ENCODE results near the gene RPP38. TPM values are rescaled to one million over a fixed set of nuclear protein-coding genes. Genes with fewer than 3 reads are reported as not detected.

RPP38 gene
- polyA plus RNA-seq, 1 of the 3 experiments (the other 2 are of a cell fraction), result 18.5 TPM

DNA sequence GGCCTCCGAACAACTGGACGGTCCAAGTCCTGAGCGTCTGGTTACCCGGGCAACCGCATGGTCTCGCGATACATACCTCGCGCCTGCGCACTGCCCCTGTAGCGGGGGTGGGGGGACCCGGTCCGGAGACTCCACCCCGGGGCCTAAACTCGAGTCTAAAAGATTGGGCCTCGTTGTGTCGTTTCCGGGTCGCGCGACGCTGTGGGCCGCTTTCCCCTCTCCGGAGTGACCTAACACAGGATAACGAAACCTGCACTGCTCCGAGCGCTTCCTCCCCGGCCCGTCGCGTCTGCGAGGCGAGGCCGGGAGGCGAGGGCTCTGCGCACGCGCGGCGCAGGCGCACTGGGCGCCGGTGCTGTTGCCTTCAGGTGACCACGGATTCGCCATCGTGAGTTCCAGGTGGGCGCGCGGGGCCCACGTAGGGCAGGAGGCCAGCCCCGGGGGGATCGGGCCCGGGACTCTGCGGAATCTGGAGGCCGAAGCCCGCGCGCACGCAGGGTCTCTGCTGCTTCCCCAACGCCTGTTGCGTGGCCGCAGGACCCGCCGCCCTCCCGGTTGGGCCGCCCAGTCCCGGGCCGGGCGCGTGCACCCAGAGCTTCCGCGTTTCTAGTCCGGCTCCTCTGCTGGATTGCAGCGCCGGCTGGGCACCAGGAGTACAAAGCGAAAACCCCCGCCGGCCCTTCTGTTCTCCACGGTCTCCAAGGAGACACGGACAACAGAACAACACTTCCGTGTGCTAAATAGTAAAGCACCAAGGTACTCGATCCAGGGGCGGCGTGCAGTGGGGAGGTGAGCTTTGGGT, at the start of gene RPP38 (continued):
- TF ChIP-seq, protein P1, sequence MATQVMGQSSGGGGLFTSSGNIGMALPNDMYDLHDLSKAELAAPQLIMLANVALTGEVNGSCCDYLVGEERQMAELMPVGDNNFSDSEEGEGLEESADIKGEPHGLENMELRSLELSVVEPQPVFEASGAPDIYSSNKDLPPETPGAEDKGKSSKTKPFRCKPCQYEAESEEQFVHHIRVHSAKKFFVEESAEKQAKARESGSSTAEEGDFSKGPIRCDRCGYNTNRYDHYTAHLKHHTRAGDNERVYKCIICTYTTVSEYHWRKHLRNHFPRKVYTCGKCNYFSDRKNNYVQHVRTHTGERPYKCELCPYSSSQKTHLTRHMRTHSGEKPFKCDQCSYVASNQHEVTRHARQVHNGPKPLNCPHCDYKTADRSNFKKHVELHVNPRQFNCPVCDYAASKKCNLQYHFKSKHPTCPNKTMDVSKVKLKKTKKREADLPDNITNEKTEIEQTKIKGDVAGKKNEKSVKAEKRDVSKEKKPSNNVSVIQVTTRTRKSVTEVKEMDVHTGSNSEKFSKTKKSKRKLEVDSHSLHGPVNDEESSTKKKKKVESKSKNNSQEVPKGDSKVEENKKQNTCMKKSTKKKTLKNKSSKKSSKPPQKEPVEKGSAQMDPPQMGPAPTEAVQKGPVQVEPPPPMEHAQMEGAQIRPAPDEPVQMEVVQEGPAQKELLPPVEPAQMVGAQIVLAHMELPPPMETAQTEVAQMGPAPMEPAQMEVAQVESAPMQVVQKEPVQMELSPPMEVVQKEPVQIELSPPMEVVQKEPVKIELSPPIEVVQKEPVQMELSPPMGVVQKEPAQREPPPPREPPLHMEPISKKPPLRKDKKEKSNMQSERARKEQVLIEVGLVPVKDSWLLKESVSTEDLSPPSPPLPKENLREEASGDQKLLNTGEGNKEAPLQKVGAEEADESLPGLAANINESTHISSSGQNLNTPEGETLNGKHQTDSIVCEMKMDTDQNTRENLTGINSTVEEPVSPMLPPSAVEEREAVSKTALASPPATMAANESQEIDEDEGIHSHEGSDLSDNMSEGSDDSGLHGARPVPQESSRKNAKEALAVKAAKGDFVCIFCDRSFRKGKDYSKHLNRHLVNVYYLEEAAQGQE (IDR thresholded peaks at IDR 0.05; ENCODE audit: low read depth, low read length), result 0 out of 2 replicates have a peak, but pooled peaks have one; percentile 3
- peak; percentile 86 for TF ChIP-seq NRF1 (IDR thresholded peaks at IDR 0.05; ENCODE audit: low read depth, low read length)

DNA sequence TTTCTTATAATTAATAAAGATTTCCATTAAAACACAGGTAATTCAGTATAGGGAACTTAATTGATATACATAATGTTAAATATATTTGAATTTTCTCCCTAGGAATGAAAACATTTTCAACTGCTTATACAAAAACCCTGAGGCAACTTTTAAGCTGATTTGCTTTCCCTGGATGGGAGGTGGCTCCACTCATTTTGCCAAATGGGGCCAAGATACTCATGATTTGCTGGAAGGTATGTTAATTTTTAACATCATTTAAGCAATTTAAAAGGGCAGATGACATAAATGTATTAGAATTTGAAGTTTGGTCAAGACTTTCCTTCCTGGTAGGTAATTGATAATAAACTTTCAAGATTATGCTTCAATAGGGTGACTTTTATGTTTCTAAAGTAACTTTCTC, 47.6 kb upstream of the RPP38 start:
- H3K79me2 ChIP-seq (ENCODE audit: insufficient read depth), result no peaks in the 10 kb centered on the region
- no peak overlapping the region for H3K27ac ChIP-seq (ENCODE audit: low read depth in 2 of 2, low read length in 1 of 2)
- POLR2A ChIA-PET, result interaction anchor here (1.1 kb wide), 1 partner anchor 9 kb away, joined by 4 read pairs; no protein-coding TSS in a partner anchor
- H3K36me3 ChIP-seq (replicated peaks in 1 of 2; ENCODE audit: control insufficient read depth in 1 of 2, insufficient read depth in 2 of 2, low read length in 1 of 2), result no peaks in the 10 kb centered on the region
- no peaks in the 10 kb centered on the region for H3F3A ChIP-seq (replicated peaks; ENCODE audit: insufficient read depth)
- CTCF ChIA-PET, result no interaction called here
- no peaks in the 10 kb centered on the region for H3K4me1 ChIP-seq (ENCODE audit: control insufficient read depth in 1 of 2, insufficient read depth in 2 of 2, low read depth in 1 of 2, low read length in 1 of 2)
- H2AFZ ChIP-seq (ENCODE audit: low read depth), result no peak overlapping the region
- H3K9ac ChIP-seq, result no peak overlapping the region
- H3K4me2 ChIP-seq, result no peak overlapping the region
- no peak overlapping the region for H3K4me3 ChIP-seq (ENCODE audit: low read depth in 2 of 2, low read length in 1 of 2)
- no peak for DNase-seq
- H3K9me3 ChIP-seq, result no peaks in the 10 kb centered on the region
- H3K27me3 ChIP-seq (ENCODE audit: insufficient read depth), result no peaks in the 10 kb centered on the region
- TF ChIP-seq RFX5 (IDR thresholded peaks at IDR 0.05; ENCODE audit: low read length), result no peak
- TF ChIP-seq TCF12 (IDR thresholded peaks at IDR 0.05), result no peak
- TF ChIP-seq TEAD4 (IDR thresholded peaks at IDR 0.05; ENCODE audit: borderline replicate concordance, insufficient read depth), result no peak
- TF ChIP-seq GATA2 (CRISPR knock-in tag; IDR thresholded peaks at IDR 0.05), result no peak
- no peak for TF ChIP-seq MXI1 (IDR thresholded peaks at IDR 0.05; ENCODE audit: low read depth, low read length)
- TF ChIP-seq, protein P2, sequence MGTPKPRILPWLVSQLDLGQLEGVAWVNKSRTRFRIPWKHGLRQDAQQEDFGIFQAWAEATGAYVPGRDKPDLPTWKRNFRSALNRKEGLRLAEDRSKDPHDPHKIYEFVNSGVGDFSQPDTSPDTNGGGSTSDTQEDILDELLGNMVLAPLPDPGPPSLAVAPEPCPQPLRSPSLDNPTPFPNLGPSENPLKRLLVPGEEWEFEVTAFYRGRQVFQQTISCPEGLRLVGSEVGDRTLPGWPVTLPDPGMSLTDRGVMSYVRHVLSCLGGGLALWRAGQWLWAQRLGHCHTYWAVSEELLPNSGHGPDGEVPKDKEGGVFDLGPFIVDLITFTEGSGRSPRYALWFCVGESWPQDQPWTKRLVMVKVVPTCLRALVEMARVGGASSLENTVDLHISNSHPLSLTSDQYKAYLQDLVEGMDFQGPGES (IDR thresholded peaks at IDR 0.05; ENCODE audit: low read depth, low read length), result no peak
- no peak for TF ChIP-seq YY1 (IDR thresholded peaks at IDR 0.05; ENCODE audit: low read depth)
- TF ChIP-seq EP300 (IDR thresholded peaks at IDR 0.05; ENCODE audit: borderline replicate concordance in 1 of 2, low read depth in 1 of 2, low read length in 1 of 2), result no peak
- no peak for TF ChIP-seq FOXM1 (IDR thresholded peaks at IDR 0.05; ENCODE audit: low read depth)
- no peaks in the 10 kb centered on the region for H3K9me2 ChIP-seq
- H4K20me1 ChIP-seq (ENCODE audit: insufficient read depth), result no peaks in the 10 kb centered on the region
